Uterus (tissue), 4 donors: ENCODE data around the gene SHFL. TPM values are rescaled to one million over a fixed set of nuclear protein-coding genes. Genes with fewer than 3 reads are reported as not detected.

Experiments used
- DNase-seq, 2 donors: peaks; one replicate each; pipeline ENCODE4 v3.0.0-alpha.2; 2019 to 2020
- H3K27ac ChIP-seq, 2 donors: fragments of 200-600 bp; sonication (generic); 1 replicate in 1 of 2; 2 replicates in 1 of 2; pipeline ENCODE4 v1.5.1; 2016 to 2018
- H3K27me3 ChIP-seq, 2 donors: fragments of 200-600 bp; sonication (generic); one replicate each; pipeline ENCODE4 v1.5.1; 2018 to 2019; ENCODE audit warnings: control low read depth in 1 of 2
- H3K36me3 ChIP-seq, 2 donors: fragments of 200-600 bp; sonication (generic); one replicate each; pipeline ENCODE4 v1.5.1; 2019; ENCODE audit warnings: control low read depth in 1 of 2
- H3K4me1 ChIP-seq, 2 donors: fragments of 200-600 bp; sonication (generic); one replicate each; pipeline ENCODE4 v1.5.1; 2018 to 2019; ENCODE audit warnings: control low read depth in 1 of 2
- H3K4me3 ChIP-seq, 2 donors: fragments of 200-600 bp; sonication (generic); 1 replicate in 1 of 2; 2 replicates in 1 of 2; pipeline ENCODE4 v1.5.1; 2018 to 2019; ENCODE audit warnings: mild to moderate bottlenecking in 1 of 2
- H3K9me3 ChIP-seq, 2 donors: fragments of 200-600 bp; sonication (generic); one replicate each; pipeline ENCODE4 v1.5.1; 2019; ENCODE audit warnings: control low read depth in 1 of 2
- POLR2A ChIP-seq, 2 donors: fragments of 450-650 bp; IDR thresholded peaks; one replicate each; pipeline ENCODE4 v1.6.1; 2016; ENCODE audit warnings: antibody characterized with exemption in 2 of 2, mild to moderate bottlenecking in 1 of 2, moderate library complexity in 1 of 2
- intact Hi-C: fragments of 100-400 bp; cut with DNase I; formaldehyde crosslinking; loops from one replicate; pipeline ENCODE4 v1.15.1; 2023; ENCODE audit warnings: low total_unique reads
- total RNA-seq, 4 donors: library from RNA; depleted of rRNA in 3 of 4; stranded (reverse); fragments of >200 nt in 3 of 4; gene quantifications; one replicate each; pipeline versions ENCODE4 v1.1.0 to v1.2.4, GENCODE V29; 2014 to 2023
- TF ChIP-seq, protein P1 (sequence below), 4 experiments: fragments of 200-600 bp in 2 of 4; fragments of 450-650 bp in 2 of 4; sonication (generic) in 2 of 4; IDR thresholded peaks; one replicate each; pipeline ENCODE4 v1.5.1; 2016 to 2019; ENCODE audit warnings: antibody characterized with exemption in 4 of 4, mild to moderate bottlenecking in 2 of 4, moderate library complexity in 1 of 4
- donor health status: DM: yes; HTN: yes; CAD: no.

Gene SHFL
- total RNA-seq, 4 donors from 2014 or later = 23.2 to 79.2 (median 44.8) TPM

DNA sequence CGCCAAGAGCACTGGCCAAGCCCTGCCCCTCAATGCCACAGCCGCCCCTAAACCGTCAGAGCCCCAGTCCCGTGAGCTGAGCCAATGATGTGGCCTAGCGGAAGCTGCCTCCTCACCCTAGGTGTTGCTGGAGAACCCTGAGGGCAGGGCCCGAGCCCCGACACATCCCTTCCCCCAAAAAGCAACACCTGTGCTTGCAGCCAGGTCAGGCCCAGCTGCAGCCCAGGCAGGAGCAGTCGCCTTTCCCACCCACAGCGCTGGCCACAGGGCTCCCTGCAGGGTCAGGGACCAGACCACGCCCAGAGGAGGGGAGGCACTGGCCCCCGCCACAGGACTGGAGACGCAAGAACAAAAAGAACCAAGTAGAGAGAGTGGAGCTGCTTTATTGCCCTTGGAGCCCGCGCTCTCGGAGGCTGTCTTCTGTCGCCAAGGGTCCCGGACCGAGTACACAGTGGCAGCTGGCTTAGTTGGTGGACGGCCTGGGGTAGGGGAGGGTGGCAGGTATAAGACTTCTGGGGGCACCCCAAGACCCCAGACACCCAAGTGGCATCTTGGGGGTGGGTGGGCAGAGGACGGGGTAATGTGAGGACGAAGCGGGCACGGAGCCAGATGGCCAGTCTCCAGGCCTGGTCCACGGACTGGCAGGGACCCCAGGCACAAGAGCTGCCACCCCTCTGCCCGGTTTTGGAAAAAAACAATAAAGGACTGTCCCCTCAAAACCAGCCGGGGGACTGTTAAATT, 28.7 kb downstream of the SHFL start:
- Histone ChIP-seq H3K9me3 (no peaks in the 10 kb centered on the region), H3K4me3 (no peak overlapping the region), H3K4me1 (peaks cover 0 to 7% of the 10 kb centered on the region in 2 donors), H3K36me3 (no peaks in the 10 kb centered on the region), H3K27me3 (no peaks in the 10 kb centered on the region), H3K27ac (no peak overlapping the region)
- intact Hi-C loops = no loop called here
- no peak for DNase-seq
- TF ChIP-seq POLR2A (IDR thresholded peaks at IDR 0.05) = no peak

DNA sequence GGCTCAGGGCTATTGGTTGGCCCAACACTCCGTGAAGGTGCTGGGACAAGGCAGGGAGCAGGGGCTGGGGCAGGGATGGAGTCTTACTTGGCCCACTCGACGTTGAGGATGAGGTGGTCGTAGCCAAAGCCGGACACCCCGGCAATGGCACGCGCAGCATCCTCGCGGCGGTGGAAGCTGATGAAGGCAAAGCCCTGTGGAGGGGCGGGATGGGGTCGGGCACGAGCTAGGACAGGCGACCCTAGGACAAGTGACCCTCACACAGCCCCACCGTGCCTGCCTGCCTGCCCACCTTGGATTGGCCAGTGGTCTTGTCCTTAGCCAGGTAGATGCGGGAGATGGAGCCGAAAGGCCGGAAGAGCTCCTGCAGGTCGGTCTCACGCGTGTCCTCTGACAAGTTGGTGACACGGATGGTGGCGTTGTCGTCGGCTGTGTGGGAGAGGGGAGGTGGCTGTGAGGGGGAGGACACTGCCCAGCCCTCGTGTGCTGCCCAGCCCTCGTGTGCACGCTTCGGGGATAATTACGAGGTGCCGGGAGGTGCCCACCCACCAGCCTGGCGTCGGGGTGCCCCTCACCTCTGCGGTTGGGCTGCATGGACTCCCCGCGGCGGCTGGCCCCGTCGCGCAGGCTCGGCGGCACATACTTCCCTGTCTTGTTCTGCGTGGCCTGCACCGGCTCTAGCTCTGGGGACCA, 29.4 kb downstream of the SHFL start:
- no peak overlapping the region for H3K4me3 ChIP-seq
- H3K4me1 ChIP-seq = peaks cover 0 to 7% of the 10 kb centered on the region in 2 donors
- no peaks in the 10 kb centered on the region for H3K27me3 ChIP-seq
- H3K36me3 ChIP-seq = no peaks in the 10 kb centered on the region
- DNase-seq = no peak
- intact Hi-C loops = no loop called here
- H3K9me3 ChIP-seq = no peaks in the 10 kb centered on the region
- TF ChIP-seq, protein P1, sequence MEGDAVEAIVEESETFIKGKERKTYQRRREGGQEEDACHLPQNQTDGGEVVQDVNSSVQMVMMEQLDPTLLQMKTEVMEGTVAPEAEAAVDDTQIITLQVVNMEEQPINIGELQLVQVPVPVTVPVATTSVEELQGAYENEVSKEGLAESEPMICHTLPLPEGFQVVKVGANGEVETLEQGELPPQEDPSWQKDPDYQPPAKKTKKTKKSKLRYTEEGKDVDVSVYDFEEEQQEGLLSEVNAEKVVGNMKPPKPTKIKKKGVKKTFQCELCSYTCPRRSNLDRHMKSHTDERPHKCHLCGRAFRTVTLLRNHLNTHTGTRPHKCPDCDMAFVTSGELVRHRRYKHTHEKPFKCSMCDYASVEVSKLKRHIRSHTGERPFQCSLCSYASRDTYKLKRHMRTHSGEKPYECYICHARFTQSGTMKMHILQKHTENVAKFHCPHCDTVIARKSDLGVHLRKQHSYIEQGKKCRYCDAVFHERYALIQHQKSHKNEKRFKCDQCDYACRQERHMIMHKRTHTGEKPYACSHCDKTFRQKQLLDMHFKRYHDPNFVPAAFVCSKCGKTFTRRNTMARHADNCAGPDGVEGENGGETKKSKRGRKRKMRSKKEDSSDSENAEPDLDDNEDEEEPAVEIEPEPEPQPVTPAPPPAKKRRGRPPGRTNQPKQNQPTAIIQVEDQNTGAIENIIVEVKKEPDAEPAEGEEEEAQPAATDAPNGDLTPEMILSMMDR (IDR thresholded peaks at IDR 0.05) = no peak
- TF ChIP-seq POLR2A (IDR thresholded peaks at IDR 0.05) = no peak
- H3K27ac ChIP-seq = no peak overlapping the region

DNA sequence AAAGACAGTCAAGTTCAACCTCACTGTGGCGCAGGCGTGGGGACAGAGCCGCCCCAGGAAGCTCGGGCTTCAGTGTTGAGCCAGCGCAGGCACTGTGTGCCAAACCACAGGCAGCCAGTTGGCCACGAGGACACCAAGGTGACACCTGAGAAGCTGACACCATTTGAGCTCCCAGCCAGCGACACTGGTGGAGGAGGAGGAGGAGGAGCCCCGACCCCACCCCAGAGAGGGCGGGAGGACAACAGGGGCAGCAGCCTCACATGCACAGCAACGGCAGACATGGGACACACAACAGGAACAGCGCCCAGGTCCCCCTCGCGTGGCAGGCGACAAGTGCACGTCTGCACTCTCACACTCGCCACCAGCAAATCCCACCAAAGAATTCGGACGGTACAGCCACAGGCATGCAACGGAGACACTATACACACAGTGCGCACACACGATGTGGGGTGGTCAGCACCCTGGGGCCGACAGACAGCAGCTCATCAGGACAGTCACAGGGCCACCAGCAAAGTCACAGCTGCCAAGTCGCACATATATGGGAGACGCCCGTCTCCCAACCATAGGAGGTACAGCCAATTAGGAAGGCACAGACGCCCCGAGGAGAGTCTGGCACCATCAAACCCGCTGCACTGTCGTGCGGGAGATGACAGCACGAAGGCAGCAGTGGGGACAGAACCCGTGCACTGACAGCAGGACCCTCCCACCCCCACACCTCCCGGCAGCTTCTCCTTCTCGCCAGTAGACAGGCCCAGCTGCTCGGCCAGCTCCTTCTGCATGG, 30.2 kb downstream of the SHFL start:
- H3K36me3 ChIP-seq = no peaks in the 10 kb centered on the region
- H3K27ac ChIP-seq = no peak overlapping the region
- DNase-seq = no peak
- H3K9me3 ChIP-seq = no peaks in the 10 kb centered on the region
- H3K4me3 ChIP-seq = no peak overlapping the region
- no peak for TF ChIP-seq POLR2A (IDR thresholded peaks at IDR 0.05)
- TF ChIP-seq, protein P1 (IDR thresholded peaks at IDR 0.05) = no peak
- intact Hi-C loops = no loop called here
- peaks cover 0 to 7% of the 10 kb centered on the region in 2 donors for H3K4me1 ChIP-seq
- no peaks in the 10 kb centered on the region for H3K27me3 ChIP-seq

DNA sequence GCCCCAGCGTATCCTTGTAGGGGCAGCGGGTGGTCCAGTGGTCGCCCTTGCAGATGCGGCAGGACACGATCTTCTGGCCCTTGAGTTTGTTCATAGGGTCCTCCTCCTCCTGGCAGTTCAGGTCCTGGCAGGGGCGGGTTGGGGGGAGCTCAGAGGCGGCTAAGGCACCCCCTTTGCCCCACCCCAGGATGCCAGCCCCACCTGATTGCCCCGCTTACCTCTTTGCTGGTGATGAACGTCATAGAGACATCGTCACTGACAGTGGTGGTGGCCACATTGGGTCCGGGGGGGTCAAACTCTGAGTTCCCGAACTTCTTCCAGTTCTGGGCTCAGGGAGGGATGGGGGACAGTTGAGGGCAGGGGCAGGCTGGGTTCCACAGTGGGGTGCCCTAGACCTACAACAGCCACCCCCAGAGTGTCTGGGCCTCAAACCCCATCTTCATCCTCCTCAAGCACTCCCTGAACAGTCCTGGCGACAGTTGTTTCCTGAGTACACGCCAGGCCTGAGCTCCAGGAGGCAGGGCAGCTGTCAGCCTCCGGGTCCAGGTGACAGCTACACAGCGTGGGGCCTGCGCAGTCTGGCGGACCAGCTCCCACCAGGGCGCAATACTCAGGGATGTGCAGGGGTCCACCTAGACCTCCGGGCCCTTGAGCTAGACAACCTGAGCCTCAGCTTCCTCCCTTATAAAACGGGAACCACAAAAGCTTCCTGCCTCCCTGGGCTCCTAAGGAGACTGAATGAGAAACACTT, 30.9 kb downstream of the SHFL start:
- no peak overlapping the region for H3K27ac ChIP-seq
- H3K4me3 ChIP-seq = no peak overlapping the region
- no peak for DNase-seq
- H3K27me3 ChIP-seq = no peaks in the 10 kb centered on the region
- peaks cover 0 to 7% of the 10 kb centered on the region in 2 donors for H3K4me1 ChIP-seq
- H3K36me3 ChIP-seq = no peaks in the 10 kb centered on the region
- H3K9me3 ChIP-seq = no peaks in the 10 kb centered on the region
- no peak for TF ChIP-seq POLR2A (IDR thresholded peaks at IDR 0.05)
- TF ChIP-seq, protein P1 (IDR thresholded peaks at IDR 0.05) = no peak
- intact Hi-C loops = no loop called here

DNA sequence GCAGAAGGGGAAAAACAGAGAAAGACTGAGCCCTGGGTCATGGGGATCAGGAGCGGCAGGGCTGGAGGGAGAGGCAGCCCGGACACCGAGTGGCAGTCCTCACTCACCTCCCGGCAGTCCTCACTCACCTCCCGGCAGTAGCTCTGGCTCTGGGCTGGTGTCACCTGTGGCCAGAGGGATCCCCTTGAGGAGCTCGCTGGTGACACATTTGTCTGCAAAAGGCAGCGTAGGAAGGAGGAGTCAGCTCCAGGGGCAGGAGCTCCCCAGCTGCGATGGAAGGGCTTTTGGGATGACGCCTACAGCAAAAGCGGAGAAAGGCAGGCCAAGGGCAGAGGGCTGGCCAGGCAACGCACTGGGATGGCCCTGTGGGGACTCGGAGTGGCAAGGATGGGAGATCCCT, 32.8 kb downstream of the SHFL start:
- intact Hi-C loops = no loop called here
- no peak for DNase-seq
- peak overlapping the region; percentile 92 for H3K4me3 ChIP-seq
- H3K27me3 ChIP-seq = no peaks in the 10 kb centered on the region
- H3K4me1 ChIP-seq = peaks cover 0 to 7% of the 10 kb centered on the region in 2 donors
- TF ChIP-seq POLR2A (IDR thresholded peaks at IDR 0.05) = no peak
- TF ChIP-seq, protein P1 (IDR thresholded peaks at IDR 0.05) = no peak
- peak overlapping the region; percentile 78 to 84 for H3K27ac ChIP-seq
- no peaks in the 10 kb centered on the region for H3K36me3 ChIP-seq
- no peaks in the 10 kb centered on the region for H3K9me3 ChIP-seq
